ENCODE measurements around the gene C14orf93. TPM values are rescaled to one million over a fixed set of nuclear protein-coding genes. Genes with fewer than 3 reads are reported as not detected.

The C14orf93 gene
- total RNA-seq, 1 donor from 2014 or later, result 9.7 TPM

GRCh38 chr14:23002592-23002991, 7.4 kb downstream of the C14orf93 start:
- no peaks in the 10 kb centered on the region for H3K27me3 ChIP-seq (ENCODE audit: control insufficient read depth, insufficient read depth, low read length)
- no peak overlapping the region for H3K4me3 ChIP-seq (ENCODE audit: low read depth, low read length)
- TF ChIP-seq CTCF (IDR thresholded peaks at IDR 0.05; ENCODE audit: insufficient read depth, low read length, poor library complexity, severe bottlenecking), result no peak
- no peaks in the 10 kb centered on the region for H3K36me3 ChIP-seq (ENCODE audit: control insufficient read depth, insufficient read depth, low read length)
- no peak for DNase-seq (ENCODE audit: low read depth)

GRCh38 chr14:23000860-23001259, 9.1 kb downstream of the C14orf93 start:
- Histone ChIP-seq H3K27me3 (ENCODE audit: control insufficient read depth, insufficient read depth, low read length) (no peaks in the 10 kb centered on the region), H3K4me3 (ENCODE audit: low read depth, low read length) (no peak overlapping the region), H3K36me3 (ENCODE audit: control insufficient read depth, insufficient read depth, low read length) (no peaks in the 10 kb centered on the region)
- no peak for TF ChIP-seq CTCF (IDR thresholded peaks at IDR 0.05; ENCODE audit: insufficient read depth, low read length, poor library complexity, severe bottlenecking)
- DNase-seq (ENCODE audit: low read depth), result no peak

GRCh38 chr14:22998329-22999012, 11.5 kb downstream of the C14orf93 start:
- no peak for TF ChIP-seq CTCF (IDR thresholded peaks at IDR 0.05; ENCODE audit: insufficient read depth, low read length, poor library complexity, severe bottlenecking)

GRCh38 chr14:22997676-22998323, 12.1 kb downstream of the C14orf93 start:
- no peak for TF ChIP-seq CTCF (IDR thresholded peaks at IDR 0.05; ENCODE audit: insufficient read depth, low read length, poor library complexity, severe bottlenecking)
- DNase-seq (ENCODE audit: low read depth), result no peak
- no peaks in the 10 kb centered on the region for H3K27me3 ChIP-seq (ENCODE audit: control insufficient read depth, insufficient read depth, low read length)
- H3K36me3 ChIP-seq (ENCODE audit: control insufficient read depth, insufficient read depth, low read length), result no peaks in the 10 kb centered on the region
- no peak overlapping the region for H3K4me3 ChIP-seq (ENCODE audit: low read depth, low read length)

More at GRCh38 chr14:22998329-22999012, 11.5 kb downstream of the C14orf93 start:
- no peak for DNase-seq (ENCODE audit: low read depth)
- Histone ChIP-seq H3K36me3 (ENCODE audit: control insufficient read depth, insufficient read depth, low read length) (no peaks in the 10 kb centered on the region), H3K4me3 (ENCODE audit: low read depth, low read length) (no peak overlapping the region), H3K27me3 (ENCODE audit: control insufficient read depth, insufficient read depth, low read length) (no peaks in the 10 kb centered on the region)

- no peak for DNase-seq (ENCODE audit: low read depth)
- no peak overlapping the region for H3K4me3 ChIP-seq (ENCODE audit: low read depth, low read length)
- no peaks in the 10 kb centered on the region for H3K27me3 ChIP-seq (ENCODE audit: control insufficient read depth, insufficient read depth, low read length)
- no peaks in the 10 kb centered on the region for H3K36me3 ChIP-seq (ENCODE audit: control insufficient read depth, insufficient read depth, low read length)
- TF ChIP-seq CTCF (IDR thresholded peaks at IDR 0.05; ENCODE audit: insufficient read depth, low read length, poor library complexity, severe bottlenecking), result no peak
Measured at GRCh38 chr14:22996768-22997654, 12.9 kb downstream of the C14orf93 start.

All from kidney epithelial cell (primary cell).